SU-DHL-6 (cell line): Measurements from ENCODE around the gene UBAC2.

Source experiments
- H2AFZ ChIP-seq: fragments of 200-600 bp; sonication (generic); 2 replicates; pipeline ENCODE4 v1.6.1; 2014; ENCODE audit warnings: low read depth, mild to moderate bottlenecking, moderate library complexity, mixed read lengths, antibody characterized with exemption, low read length; ENCODE audit not compliant: severe bottlenecking
- H3F3A ChIP-seq: fragments of 200-600 bp; shearing (Covaris generic); 2 replicates; pipeline ENCODE4 v1.6.0; 2016; ENCODE audit warnings: antibody characterized with exemption, mild to moderate bottlenecking; ENCODE audit not compliant: insufficient read depth
- H3K27ac ChIP-seq: fragments of 200-600 bp; sonication (generic); 2 replicates; pipeline ENCODE4 v1.5.1; 2016; ENCODE audit warnings: low read depth, mild to moderate bottlenecking, low read length, moderate library complexity, mixed read lengths
- H3K27me3 ChIP-seq: fragments of 200-600 bp; sonication (generic), shearing (Covaris generic); 2 replicates; pipeline ENCODE4 v1.6.0; 2014; ENCODE audit warnings: mild to moderate bottlenecking, low read length
- H3K36me3 ChIP-seq: fragments of 200-600 bp; sonication (generic); 2 replicates; pipeline ENCODE4 v1.6.1; 2014; ENCODE audit warnings: mild to moderate bottlenecking, low read length, mixed read lengths
- H3K4me2 ChIP-seq: fragments of 300-600, 200-600 bp; shearing (Covaris generic), sonication (generic); 2 replicates; pipeline ENCODE4 v1.6.0; 2014; ENCODE audit warnings: low read length, low read depth, mild to moderate bottlenecking; ENCODE audit not compliant: poor library complexity, severe bottlenecking
- H3K4me3 ChIP-seq: fragments of 200-600 bp; sonication (generic); 2 replicates; pipeline ENCODE4 v1.5.1; 2014; ENCODE audit warnings: antibody characterized with exemption, low read length, mild to moderate bottlenecking, mixed read lengths; ENCODE audit not compliant: insufficient read depth, poor library complexity, severe bottlenecking
- H3K79me2 ChIP-seq: fragments of 200-600 bp; sonication (generic); 2 replicates; pipeline ENCODE4 v1.6.1; 2014; ENCODE audit warnings: mild to moderate bottlenecking, low read length, moderate library complexity; ENCODE audit not compliant: insufficient read depth
- H3K9ac ChIP-seq: fragments of 200-600 bp; sonication (generic); 2 replicates; pipeline ENCODE4 v1.7.0; 2014; ENCODE audit warnings: mild to moderate bottlenecking, low read length
- H3K9me2 ChIP-seq: fragments of 200-600 bp; sonication (generic); replicated peaks from 2 replicates; pipeline ENCODE4 v1.6.1; 2014; ENCODE audit warnings: low read length; ENCODE audit not compliant: insufficient read depth
- H3K9me3 ChIP-seq: fragments of 200-600 bp; sonication (generic); 2 replicates; pipeline ENCODE4 v1.6.1; 2014; ENCODE audit warnings: low read length, mixed read lengths; ENCODE audit not compliant: insufficient read depth
- H4K20me1 ChIP-seq: fragments of 200-600 bp; sonication (generic); 2 replicates; pipeline ENCODE4 v1.6.1; 2014; ENCODE audit warnings: low read depth, mild to moderate bottlenecking, antibody characterized with exemption, low read length, moderate library complexity, mixed read lengths
- CTCF ChIP-seq: fragments of 200-600 bp; sonication (generic); IDR thresholded peaks from one replicate; pipeline ENCODE4 v1.5.1; 2017; ENCODE audit warnings: antibody characterized with exemption, mild to moderate bottlenecking, low read length, moderate library complexity; ENCODE audit not compliant: insufficient read depth, poor library complexity, severe bottlenecking
- EZH2phosphoT487 ChIP-seq: fragments of 200-600 bp; sonication (generic), shearing (Covaris generic); conservative IDR thresholded peaks from 2 replicates; pipeline ENCODE4 v1.6.1; 2018; ENCODE audit warnings: mild to moderate bottlenecking, antibody characterized with exemption, low read length, moderate library complexity, mixed read lengths

UBAC2 gene

GRCh38 chr13:99289674-99290337 lies 89.2 kb downstream of the UBAC2 start:
- no peak overlapping the region for H2AFZ ChIP-seq
- no peaks in the 10 kb centered on the region for H3K27me3 ChIP-seq
- H3K9me2 ChIP-seq = no peaks in the 10 kb centered on the region
- H3K9ac ChIP-seq = no peak overlapping the region
- H3K4me2 ChIP-seq = no peak overlapping the region
- no peaks in the 10 kb centered on the region for H3K79me2 ChIP-seq
- no peaks in the 10 kb centered on the region for H3K36me3 ChIP-seq
- TF ChIP-seq CTCF (no peak), EZH2phosphoT487 (no peak)
- H3K27ac ChIP-seq = no peak overlapping the region
- H3K4me3 ChIP-seq = no peak overlapping the region
- H3K9me3 ChIP-seq = no peaks in the 10 kb centered on the region
- H3F3A ChIP-seq = no peaks in the 10 kb centered on the region
- H4K20me1 ChIP-seq = 0 out of 2 replicates have a peak, but pooled peaks cover 3% of the 10 kb centered on the region

- Histone ChIP-seq H3K4me3 (no peak overlapping the region), H3F3A (no peaks in the 10 kb centered on the region), H3K9me2 (no peaks in the 10 kb centered on the region), H2AFZ (no peak overlapping the region), H3K27ac (no peak overlapping the region), H4K20me1 (peaks cover 3% of the 10 kb centered on the region; the same call in 1 of the 2 replicates), H3K9me3 (no peaks in the 10 kb centered on the region), H3K36me3 (no peaks in the 10 kb centered on the region), H3K4me2 (no peak overlapping the region), H3K27me3 (no peaks in the 10 kb centered on the region), H3K79me2 (no peaks in the 10 kb centered on the region), H3K9ac (no peak overlapping the region)
- no peak for TF ChIP-seq EZH2phosphoT487
- no peak for TF ChIP-seq CTCF
Measured at GRCh38 chr13:99290894-99291293, 90.2 kb downstream of the UBAC2 start.

- no peaks in the 10 kb centered on the region for H3K9me3 ChIP-seq
- TF ChIP-seq EZH2phosphoT487 (no peak), CTCF (no peak)
- no peaks in the 10 kb centered on the region for H3K9me2 ChIP-seq
- H3K4me2 ChIP-seq = no peak overlapping the region
- no peaks in the 10 kb centered on the region for H3F3A ChIP-seq
- peaks cover 3% of the 10 kb centered on the region for H4K20me1 ChIP-seq
- H2AFZ ChIP-seq = no peak overlapping the region
- no peaks in the 10 kb centered on the region for H3K36me3 ChIP-seq
- no peaks in the 10 kb centered on the region for H3K79me2 ChIP-seq
- H3K27ac ChIP-seq = no peak overlapping the region
- H3K9ac ChIP-seq = no peak overlapping the region
- no peak overlapping the region for H3K4me3 ChIP-seq
- no peaks in the 10 kb centered on the region for H3K27me3 ChIP-seq
Measured at GRCh38 chr13:99293178-99293577, 92.5 kb downstream of the UBAC2 start.
